Measurements from ENCODE around the gene SELENBP1. TPM values are rescaled to one million over a fixed set of nuclear protein-coding genes. Genes with fewer than 3 reads are reported as not detected.

Gene SELENBP1
- total RNA-seq, 1 experiment from 2014 or later, result 28.9 TPM

DNA sequence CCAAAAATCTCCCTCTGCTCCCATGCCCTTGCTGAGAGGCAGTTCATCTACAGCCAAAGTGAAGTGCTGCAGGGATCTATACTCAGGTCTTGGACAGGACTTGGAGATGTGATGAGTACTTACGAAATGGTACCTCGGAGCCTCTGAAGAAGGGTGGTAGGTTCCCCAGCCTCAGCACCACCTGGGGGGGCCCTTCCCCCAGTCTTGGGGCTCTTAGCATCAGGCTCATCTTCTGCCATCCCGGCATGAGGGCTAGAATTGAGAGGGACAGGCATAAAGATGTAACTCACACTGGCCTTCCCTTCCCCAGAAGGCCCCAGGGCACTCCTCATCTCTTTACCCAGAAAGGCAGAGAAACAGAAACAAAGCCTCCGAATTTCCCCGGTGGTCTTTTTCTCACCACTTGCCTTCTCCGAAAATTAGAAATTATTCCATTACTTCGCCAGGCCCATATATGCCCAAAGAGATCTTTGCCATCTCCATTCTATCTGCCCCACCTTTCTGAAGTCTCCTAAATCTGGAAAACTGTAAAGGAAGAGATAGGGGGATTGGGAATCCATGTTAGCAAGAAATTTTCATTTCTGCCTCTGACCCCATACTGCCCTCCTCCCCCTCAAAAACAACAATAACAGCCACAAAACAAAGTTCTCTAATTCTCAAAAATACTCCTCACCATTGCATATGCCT lies 26.3 kb downstream of the SELENBP1 start:
- DNase-seq (ENCODE audit: extremely low read depth, low read depth), result no peak

DNA sequence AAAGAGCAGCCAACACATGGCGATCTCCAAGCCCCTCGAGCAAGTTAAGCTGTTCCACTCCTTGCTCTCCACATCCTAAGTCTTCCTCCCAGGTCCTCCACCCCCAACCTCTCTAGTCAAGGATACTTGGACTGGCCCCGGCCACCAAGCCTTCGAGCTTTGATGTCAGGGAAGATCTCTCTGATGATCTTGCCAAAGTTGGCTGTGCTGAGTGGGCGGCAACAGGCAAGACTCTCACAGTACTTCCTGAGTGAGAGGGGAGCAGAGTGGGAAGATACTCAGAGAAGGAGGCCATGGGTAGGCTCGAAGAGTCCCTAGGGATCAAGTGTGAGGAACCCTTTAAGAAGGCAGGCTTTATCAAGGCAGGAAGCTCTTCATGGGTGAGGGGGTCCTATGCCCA lies 28.2 kb downstream of the SELENBP1 start:
- DNase-seq (ENCODE audit: extremely low read depth, low read depth), result no peak

GRCh38 chr1:151343587-151343986 lies 28.9 kb downstream of the SELENBP1 start:
- DNase-seq (ENCODE audit: extremely low read depth, low read depth), result no peak

- no peak for DNase-seq (ENCODE audit: extremely low read depth, low read depth)
Observed at GRCh38 chr1:151342569-151342968, 29.9 kb downstream of the SELENBP1 start.

DNA sequence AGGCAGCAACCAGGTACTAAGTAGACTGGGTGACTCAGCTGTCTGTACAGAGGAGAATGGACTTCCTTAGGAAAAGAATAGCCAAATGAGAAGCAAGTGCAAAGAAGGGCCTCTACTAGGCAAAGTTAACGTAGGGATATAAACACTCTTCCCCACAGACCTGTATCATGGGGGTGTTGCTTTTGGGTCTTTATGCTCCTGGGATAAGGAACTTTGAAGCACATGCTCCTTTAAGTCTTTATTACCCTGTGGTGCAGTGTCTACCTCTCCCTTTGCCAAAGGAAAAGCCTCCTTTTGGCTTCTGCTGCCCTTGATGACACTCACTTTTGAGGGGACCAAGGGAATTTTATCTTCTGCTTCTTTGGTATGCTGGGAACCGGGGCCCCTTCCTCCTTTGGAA lies 30.5 kb downstream of the SELENBP1 start:
- no peak for DNase-seq (ENCODE audit: extremely low read depth, low read depth)

DNA sequence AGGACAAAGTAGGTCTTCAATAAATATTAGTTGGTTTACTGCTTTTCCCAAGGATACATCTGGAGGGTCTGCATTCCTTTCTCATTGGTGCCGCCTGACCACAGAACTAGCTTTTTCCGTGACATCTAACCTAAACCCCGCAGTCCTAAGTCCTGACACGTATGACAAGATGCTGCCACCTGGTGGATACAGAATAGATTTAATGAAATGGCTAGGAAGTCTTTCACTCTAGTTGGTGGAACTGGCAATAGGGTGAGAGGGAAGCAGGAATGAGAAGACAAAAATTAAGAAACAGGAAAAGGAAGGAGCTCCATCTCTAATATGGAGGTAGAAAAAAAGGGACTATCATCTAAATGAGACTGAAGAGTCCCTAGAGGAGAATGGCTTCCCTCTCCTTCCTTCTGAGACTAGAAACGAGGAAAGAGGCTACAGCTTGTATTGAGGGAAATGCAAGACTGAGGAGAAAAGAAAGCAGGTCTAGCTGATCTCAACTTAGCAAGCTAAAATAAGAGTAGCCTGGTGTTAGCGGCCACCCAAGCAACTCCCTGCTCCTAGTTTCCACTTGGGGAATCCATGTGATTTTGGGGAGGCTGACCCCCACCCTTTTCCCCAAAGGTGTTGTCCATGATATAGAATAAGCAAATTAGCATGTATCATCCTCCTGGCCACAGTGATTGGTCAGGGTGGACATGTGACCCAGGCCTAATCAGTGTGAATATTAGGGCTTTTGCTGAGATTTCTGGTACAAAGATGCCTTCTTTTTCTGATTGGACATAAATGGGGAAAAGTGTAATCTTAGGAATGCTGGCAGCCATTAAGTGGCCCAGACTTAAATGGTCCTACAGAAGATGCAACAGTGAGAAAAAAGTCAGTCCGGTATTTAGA lies 31.4 kb downstream of the SELENBP1 start:
- DNase-seq (ENCODE audit: extremely low read depth, low read depth), result peak; percentile 89

GRCh38 chr1:151336556-151336955 lies 35.9 kb downstream of the SELENBP1 start:
- DNase-seq (ENCODE audit: extremely low read depth, low read depth), result no peak

DNA sequence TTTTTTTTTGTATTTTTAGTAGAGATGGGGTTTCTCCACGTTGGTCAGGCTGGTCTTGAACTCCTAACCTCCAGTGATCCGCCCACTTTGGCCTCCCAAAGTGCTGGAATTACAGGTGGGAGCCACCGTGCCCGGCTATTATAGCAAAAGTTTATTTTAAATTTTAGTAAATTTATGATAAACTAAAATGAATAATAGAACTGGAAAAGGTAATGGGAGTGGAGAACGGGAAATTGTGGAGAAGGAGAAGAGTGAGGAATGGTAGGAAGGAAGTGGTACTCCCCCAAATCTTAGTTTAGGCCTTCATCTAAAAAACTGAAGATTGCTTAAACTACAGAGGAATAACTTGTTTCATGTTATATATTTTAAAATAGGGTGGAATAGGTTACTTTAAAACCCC lies 37.7 kb downstream of the SELENBP1 start:
- no peak for DNase-seq (ENCODE audit: extremely low read depth, low read depth)

DNA sequence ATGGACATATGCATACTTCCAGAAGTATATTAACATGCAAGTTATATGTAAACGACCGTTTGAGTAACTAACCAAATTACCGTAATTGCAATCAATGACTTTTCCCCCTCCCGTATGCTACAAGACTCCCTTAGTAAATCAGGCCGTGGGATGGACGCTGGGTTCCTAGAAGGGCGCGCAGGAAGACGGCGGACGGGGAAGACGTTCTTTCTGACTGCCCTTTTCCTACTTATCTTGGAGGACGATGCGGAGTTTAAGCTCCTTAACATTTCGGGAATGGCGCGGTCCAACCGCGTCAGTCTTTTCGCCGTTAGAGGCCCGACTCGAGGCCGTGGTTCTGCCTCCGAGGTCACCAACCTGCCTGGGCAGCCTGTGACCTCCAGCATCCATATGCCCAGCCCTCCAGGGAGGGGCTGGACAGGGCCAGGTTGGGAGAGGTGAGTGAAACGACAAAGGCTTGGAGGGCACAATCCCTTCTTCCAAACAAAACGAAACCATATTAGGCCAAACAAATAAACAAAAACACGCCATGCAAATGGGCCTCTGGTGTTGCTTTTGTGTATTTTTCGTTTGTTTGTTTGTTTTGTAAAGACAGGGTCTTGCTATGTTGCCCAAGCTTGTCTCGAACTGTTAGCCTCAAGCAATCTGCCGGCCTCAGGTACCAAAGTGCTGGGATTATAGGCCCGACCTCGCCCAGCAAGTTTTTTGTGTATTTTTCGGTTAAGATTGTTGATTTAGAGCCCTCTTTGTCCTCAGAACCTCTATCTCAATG lies 44.4 kb downstream of the SELENBP1 start:
- DNase-seq (ENCODE audit: extremely low read depth, low read depth), result no peak

- DNase-seq (ENCODE audit: extremely low read depth, low read depth), result peak; percentile 100
Observed at GRCh38 chr1:151327223-151327902, 45.1 kb downstream of the SELENBP1 start, which contains the start of gene PI4KB. TSS of gene PI4KB (minus strand) at chr1:151327416. CDS start at chr1:151316481, 10,935 bp downstream.

DNA sequence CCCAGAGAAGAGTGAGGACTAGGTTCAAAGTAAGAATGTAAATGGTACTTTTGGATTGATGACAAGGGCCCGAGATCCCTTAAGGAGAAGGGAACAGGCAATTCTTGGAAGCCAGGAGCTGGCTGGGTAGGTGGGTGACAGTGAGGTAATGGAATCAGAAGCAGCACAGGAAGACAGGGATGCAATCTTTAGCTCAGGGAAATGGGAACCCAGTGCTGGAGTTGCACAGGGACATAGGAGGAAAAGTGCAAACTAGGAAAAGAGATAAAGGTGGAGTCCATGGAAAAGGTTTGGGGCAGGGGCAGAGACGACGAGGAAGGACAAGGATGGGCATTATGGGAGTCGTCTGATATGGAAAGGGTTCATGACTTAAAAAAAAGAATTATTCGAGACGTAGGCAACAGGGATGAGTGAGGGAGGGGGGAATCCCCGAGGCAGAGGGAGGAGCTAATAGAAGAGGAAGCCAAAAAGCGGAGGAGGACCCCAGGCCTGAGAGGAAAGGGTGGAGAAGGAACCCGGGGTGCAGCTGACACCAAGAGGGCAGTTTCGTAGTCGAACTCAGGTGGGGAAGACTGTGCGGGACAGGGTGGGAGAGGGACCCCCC lies 45.8 kb downstream of the SELENBP1 start:
- DNase-seq (ENCODE audit: extremely low read depth, low read depth), result no peak

- no peak for DNase-seq (ENCODE audit: extremely low read depth, low read depth)
Observed at GRCh38 chr1:151325646-151326429, 46.7 kb downstream of the SELENBP1 start.

DNA sequence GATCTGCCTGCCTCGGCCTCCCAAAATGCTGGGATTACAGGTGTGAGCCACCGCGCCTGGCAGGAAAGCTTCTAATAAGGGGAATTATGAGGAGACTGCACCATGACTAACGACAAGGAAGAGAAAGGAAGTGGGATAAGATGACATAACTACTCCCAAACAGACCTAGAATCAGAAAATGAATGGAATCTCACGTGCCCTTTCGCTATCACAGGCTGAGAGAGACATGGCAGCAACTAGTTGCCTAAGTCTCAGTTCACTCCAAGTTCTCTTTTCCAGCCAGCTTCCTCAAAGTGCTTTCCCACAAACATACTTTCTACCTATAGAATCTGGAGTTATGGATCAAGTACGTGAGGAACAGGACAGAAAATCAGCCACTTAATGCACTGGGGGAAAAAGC lies 47.3 kb downstream of the SELENBP1 start:
- no peak for DNase-seq (ENCODE audit: extremely low read depth, low read depth)

- DNase-seq (ENCODE audit: extremely low read depth, low read depth), result no peak
Observed at GRCh38 chr1:151324390-151324930, 48.0 kb downstream of the SELENBP1 start.

- no peak for DNase-seq (ENCODE audit: extremely low read depth, low read depth)
Observed at GRCh38 chr1:151318975-151319374, 53.5 kb downstream of the SELENBP1 start.

DNA sequence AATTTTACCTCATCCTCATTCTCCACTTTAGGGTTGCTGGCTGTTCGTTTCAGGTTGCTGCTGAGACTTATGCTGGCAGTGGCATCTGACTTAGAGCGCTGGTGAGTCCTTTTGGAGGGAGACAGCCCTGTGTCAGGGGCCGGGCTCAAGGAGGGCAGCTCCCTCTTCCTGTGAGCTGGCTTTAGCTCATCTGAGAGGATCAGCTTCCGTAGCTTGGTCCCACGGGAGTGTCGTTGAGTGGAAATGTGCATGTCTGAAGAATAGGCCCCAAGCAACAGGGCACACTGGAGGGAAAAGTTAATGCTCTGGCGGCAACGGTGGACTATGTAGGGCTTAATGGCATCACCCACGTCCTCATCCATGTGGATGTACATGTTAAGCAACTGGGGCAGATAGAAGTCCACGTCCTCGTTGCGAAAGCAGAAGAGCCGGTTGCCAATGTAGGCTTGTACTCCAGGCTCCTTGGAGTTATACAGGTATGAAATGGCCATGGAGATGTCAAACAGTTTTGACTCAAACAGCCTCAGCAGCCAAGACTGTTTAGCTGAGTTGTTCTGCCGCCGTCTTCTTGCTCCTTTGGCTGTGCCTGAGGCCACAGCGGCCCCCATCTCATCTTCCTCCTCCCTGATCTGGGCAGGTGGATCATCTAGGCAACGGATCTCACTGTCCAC lies 56.8 kb downstream of the SELENBP1 start:
- DNase-seq (ENCODE audit: extremely low read depth, low read depth), result no peak
